Measurements from ENCODE around the gene PRR32.
"Not testable (repeated sequence)": the region's sequence is repeated elsewhere in the genome, so short reads cannot be mapped to it uniquely, and the experiment has no call there.

Gene PRR32, protein sequence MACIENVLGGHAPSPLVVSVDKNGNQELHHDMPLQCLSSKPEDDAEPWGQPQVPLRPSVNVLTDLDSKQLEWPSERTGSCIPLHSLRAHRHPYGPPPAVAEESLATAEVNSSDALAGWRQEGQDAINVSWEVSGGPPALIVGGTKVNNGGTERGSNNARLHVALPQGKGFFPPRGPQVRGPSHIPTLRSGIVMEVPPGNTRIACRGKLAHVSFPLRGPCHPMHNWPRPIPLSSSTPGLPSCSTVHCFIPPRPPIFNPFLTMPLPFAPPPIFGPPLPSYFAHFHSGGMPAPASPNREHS

DNA sequence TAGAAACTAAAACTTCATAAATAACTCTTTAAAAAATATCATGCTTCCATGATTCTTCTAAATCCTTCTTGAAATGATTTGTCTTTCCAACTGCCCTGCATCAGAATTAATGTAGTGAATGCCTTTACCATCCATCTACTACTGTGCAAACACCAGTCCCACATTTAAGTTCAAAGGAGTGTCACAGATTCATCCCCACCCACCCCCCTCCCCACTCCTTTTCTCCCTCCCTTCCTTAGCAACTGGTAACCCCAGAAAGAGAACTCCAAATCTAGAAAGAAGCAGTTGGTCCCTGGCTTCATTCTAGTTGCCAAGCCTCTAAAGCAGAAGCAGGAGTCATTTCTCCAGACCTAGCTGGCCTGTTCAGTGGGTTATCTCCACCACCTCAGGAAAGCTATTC is at the start of gene PRR32:
Gene PRR32, plus strand, starts transcription at position 301 of the 400 bp plus-strand sequence. CDS start 115 bp downstream, outside the sequence.
- no peak for DNase-seq

GRCh38 chrX:126770179-126770578 is 49.4 kb upstream of the PRR32 start:
- no peak for DNase-seq

GRCh38 chrX:126785539-126785938 is 34.0 kb upstream of the PRR32 start:
- DNase-seq: no peak

- DNase-seq: no peak
Measured at GRCh38 chrX:126799059-126799458, 20.5 kb upstream of the PRR32 start.

DNA sequence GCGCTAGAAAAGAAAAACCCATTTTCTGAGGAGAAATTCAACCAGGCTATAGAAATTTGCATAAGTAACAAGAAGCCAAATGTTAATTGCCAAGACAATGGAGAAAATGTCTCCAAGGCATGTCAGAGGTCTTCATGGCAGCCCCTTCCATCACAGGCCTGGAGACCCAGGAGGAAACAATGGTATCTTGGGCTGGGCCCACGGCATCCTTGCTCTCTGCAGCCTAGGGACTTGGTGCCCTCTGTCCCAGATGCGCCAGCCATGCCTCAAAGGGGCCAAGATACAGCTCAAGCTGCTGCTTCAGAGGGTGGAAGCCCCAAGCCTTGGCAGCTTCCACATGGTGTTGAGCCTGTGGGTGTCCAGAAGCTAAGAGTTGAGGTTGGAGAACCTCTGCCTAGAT is 12.7 kb upstream of the PRR32 start:
- not testable (repeated sequence) for DNase-seq

GRCh38 chrX:126815806-126816205 is 3.7 kb upstream of the PRR32 start:
- DNase-seq: no peak

DNA sequence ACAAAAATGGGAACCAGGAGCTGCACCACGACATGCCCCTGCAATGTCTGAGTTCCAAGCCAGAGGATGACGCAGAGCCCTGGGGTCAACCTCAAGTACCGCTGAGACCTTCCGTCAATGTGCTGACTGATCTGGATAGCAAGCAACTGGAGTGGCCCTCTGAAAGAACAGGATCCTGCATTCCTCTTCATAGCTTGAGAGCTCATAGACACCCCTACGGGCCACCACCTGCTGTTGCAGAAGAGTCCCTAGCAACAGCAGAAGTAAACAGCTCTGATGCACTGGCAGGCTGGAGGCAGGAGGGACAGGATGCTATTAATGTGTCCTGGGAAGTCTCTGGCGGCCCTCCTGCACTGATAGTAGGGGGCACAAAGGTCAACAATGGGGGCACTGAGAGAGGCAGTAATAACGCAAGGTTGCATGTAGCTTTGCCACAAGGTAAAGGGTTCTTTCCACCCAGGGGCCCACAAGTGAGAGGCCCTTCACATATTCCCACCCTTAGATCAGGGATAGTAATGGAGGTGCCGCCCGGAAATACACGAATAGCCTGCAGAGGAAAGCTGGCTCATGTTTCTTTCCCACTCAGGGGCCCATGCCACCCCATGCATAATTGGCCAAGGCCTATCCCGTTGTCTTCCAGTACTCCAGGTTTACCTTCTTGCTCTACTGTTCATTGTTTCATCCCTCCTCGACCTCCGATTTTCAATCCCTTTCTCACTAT is 1.3 kb downstream of the PRR32 start:
- DNase-seq: no peak

DNA sequence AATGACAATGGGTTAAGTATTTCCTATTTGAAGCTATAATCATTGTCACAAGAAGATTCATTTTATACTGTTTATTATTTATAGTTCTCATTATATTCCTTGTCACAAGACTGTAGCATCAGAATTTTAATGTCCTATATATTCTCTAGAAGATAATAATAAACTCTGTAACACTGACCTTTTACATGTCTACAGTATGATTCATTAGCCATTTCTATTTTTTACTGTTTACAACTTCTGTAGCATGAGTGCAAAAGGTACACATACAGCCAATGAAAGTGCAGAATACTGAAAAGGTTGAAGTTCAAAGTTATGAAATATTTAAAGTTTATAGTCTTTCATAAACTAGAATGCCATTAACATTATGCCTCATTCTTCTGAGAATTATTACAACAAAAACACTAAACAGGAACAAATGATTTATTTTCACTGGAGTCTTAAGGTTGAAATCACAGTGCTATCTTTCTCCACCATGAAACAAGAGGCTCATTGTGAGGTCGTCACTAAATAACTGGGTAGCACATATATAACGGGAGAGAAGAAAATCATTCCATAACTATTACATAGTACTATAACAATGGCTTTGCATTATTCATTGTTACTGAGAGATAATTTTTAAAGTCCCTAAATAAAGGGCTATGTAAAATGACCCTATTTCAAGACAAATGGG is 4.9 kb downstream of the PRR32 start:
- no peak for DNase-seq

- DNase-seq: no peak
Measured at GRCh38 chrX:126825566-126826193, 6.2 kb downstream of the PRR32 start.

- DNase-seq: no peak
Measured at GRCh38 chrX:126836186-126836585, 16.7 kb downstream of the PRR32 start.

DNA sequence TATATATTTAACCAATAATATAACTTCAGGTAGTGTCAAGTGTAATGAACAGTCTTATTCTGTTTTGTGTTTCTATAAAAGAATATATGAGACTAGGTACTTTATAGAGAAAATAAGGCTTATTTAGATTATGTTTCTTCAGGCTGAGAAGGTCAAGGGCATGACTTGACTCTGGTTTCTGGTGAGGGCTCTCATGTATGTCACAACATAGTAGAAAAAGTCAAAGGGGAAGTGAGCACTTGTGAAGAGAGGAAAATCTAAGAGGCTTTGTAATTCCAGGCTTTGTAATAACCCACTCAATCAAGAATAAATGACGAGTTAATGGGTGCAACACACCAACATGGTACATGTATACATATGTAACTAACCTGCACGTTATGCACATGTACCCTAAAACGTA is 27.6 kb downstream of the PRR32 start:
- DNase-seq: no peak

DNA sequence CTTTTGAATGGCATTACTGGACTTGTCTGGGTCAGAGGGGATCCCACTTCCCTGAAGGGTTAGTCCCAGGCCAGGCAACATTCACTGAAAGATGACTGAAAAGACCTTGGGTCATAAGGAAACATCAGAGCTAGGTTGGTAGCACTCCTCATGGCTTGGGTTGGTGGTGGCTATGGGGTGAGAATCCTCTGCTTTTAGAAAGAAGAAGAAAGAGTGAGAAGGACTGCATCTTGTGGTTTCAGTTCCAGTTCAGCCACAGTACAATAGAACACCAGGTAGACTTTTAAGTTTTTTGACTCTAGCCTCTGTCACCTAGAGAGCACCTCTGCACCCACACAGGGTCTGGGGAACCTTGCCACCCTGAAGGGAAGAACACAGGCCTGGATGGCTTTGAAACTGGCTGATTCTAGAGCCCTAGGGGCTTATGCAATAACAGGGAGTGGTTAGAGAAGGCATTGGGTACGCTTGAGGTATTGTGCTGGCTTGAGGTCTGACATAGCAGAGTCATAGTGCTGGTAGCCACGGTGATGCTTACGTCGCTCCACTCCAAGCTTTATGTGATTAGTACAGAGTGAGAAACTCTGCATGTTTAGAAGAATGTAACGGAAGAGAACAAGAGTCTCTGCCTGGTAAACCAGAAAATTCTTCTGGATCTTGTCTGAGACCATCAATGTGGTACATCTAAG is 36.5 kb downstream of the PRR32 start:
- DNase-seq: no peak
